HCT116 (cell line): ENCODE data around the gene HAPSTR1.

Experiments
- ATF3 ChIP-seq: IDR thresholded peaks from 2 replicates; pipeline ENCODE4 v1.6.1; 2012
- CEBPB ChIP-seq: IDR thresholded peaks from 2 replicates; pipeline ENCODE4 v1.6.1; 2012; ENCODE audit warnings: low read depth
- CTCF ChIP-seq, 3 experiments: fragments of 200-600 bp in 1 of 3; sonication (generic) in 1 of 3; IDR thresholded peaks in 2 of 3; conservative IDR thresholded peaks in 1 of 3; 2 replicates each; pipeline ENCODE4 v1.5.1; 2012 to 2017; ENCODE audit warnings: low read depth in 2 of 3, low read length in 2 of 3, antibody characterized with exemption in 1 of 3, borderline replicate concordance in 1 of 3, control low read depth in 1 of 3, mild to moderate bottlenecking in 1 of 3, mixed read lengths in 1 of 3, mixed run types in 1 of 3, moderate library complexity in 1 of 3; ENCODE audit not compliant: insufficient read depth in 1 of 3
- ELF1 ChIP-seq: IDR thresholded peaks from 2 replicates; pipeline ENCODE4 v1.6.1; 2012; ENCODE audit warnings: low read depth, borderline replicate concordance
- POLR2A ChIP-seq: IDR thresholded peaks from 2 replicates; pipeline ENCODE4 v1.7.0; 2011; ENCODE audit warnings: borderline replicate concordance; ENCODE audit not compliant: insufficient read depth, insufficient read length; ENCODE audit errors: extremely low read depth
- POLR2AphosphoS5 ChIP-seq: IDR thresholded peaks from 2 replicates; pipeline ENCODE4 v1.6.1; 2011; ENCODE audit warnings: mild to moderate bottlenecking, low read depth, low read length, moderate library complexity
- SIN3A ChIP-seq: IDR thresholded peaks from 2 replicates; pipeline ENCODE4 v1.6.1; 2012; ENCODE audit warnings: low read depth
- SRF ChIP-seq: IDR thresholded peaks from 2 replicates; pipeline ENCODE4 v1.6.1; 2012; ENCODE audit warnings: low read depth
- TCF7L2 ChIP-seq: IDR thresholded peaks from 2 replicates; pipeline ENCODE4 v1.7.0; 2011; ENCODE audit warnings: borderline replicate concordance, inconsistent platforms; ENCODE audit not compliant: insufficient read depth, insufficient read length; ENCODE audit errors: extremely low read depth
- YY1 ChIP-seq: IDR thresholded peaks from 2 replicates; pipeline ENCODE4 v1.6.1; 2011; ENCODE audit warnings: low read length, low read depth, moderate library complexity, mild to moderate bottlenecking; ENCODE audit not compliant: insufficient replicate concordance; ENCODE audit errors: extremely low read depth
- ZFX ChIP-seq: fragments of 450-650 bp; IDR thresholded peaks from 2 replicates; pipeline ENCODE4 v1.6.1; 2017

DNA sequence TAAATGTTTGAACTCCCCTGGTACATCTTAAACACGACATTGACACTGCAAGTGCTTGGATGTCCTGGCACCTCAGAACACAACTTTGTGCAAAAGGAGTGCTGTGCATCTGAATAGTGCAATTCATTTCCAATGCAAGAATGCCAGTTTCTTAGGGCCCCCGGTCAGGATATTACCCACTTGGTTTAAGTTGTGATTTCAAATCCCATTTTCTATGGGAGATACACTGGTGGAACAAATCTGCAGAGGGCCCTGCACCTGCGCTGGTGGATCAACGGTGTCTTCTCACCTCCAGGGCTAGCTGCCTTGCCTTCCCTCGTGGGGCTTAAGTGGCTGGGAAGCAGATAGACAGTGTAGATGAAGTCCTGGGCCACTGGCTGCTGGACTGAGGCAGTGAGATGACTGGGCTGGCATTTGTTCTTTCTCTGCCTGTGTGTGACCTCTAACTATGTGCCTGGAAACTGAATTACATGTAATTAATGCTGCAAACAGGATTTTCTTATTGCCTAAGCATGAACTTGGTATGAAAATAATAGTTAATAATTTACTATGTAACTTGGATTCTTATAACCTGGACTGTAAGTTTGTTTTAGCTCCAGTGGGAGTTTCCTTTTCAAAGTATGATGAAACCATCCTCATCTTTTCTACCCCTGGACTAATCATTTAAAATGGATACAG lies 20.9 kb downstream of the HAPSTR1 start:
- TF ChIP-seq CTCF (IDR thresholded peaks at IDR 0.05 in 2 of 3, conservative IDR thresholded peaks at IDR 0.05 in 1 of 3; ENCODE audit: borderline replicate concordance in 1 of 3, insufficient read depth in 1 of 3, low read depth in 2 of 3, low read length in 2 of 3) (no peak), YY1 (no peak), POLR2A (no peak), POLR2AphosphoS5 (no peak), ZFX (no peak), SRF (no peak), CEBPB (no peak), ELF1 (no peak), TCF7L2 (no peak), SIN3A (no peak), ATF3 (no peak)
